Stimulated activated CD8-positive, alpha-beta memory T cell treated with anti-CD3 and anti-CD28 coated beads, Interleukin-15, amount 100 ng/mL, for 24 hours (primary cell): Measurements from ENCODE around the gene CD300H.
"Not testable (repeated sequence)": the region's sequence is repeated elsewhere in the genome, so short reads cannot be mapped to it uniquely, and the experiment has no call there.

Source experiments
- DNase-seq: peaks from one replicate; pipeline ENCODE4 v3.0.0-alpha.2; 2020; ENCODE audit warnings: low read depth

The CD300H gene

GRCh38 chr17:74584292-74585060, 17.2 kb upstream of the CD300H start:
- no peak for DNase-seq

- no peak for DNase-seq
Measured at GRCh38 chr17:74582633-74583032, 15.3 kb upstream of the CD300H start.

GRCh38 chr17:74579900-74580299, 12.6 kb upstream of the CD300H start:
- no peak for DNase-seq

GRCh38 chr17:74578979-74579378, 11.7 kb upstream of the CD300H start:
- no peak for DNase-seq

GRCh38 chr17:74574489-74575142, 7.3 kb upstream of the CD300H start:
- DNase-seq = no peak

- not testable (repeated sequence) for DNase-seq
Measured at GRCh38 chr17:74573635-74574034, 6.3 kb upstream of the CD300H start.

- no peak for DNase-seq
Measured at GRCh38 chr17:74573169-74573568, 5.9 kb upstream of the CD300H start.

- DNase-seq = no peak
Measured at GRCh38 chr17:74571621-74572270, 4.4 kb upstream of the CD300H start.

- no peak for DNase-seq
Measured at GRCh38 chr17:74569020-74570003, 2.0 kb upstream of the CD300H start.

- no peak for DNase-seq
Measured at GRCh38 chr17:74568106-74568873, 981 bp upstream of the CD300H start.

GRCh38 chr17:74566132-74566753, 1.1 kb downstream of the CD300H start:
- DNase-seq = no peak

- DNase-seq = no peak
Measured at GRCh38 chr17:74565126-74565525, 2.2 kb downstream of the CD300H start.

GRCh38 chr17:74563358-74563757, 4.0 kb downstream of the CD300H start:
- DNase-seq = no peak

- DNase-seq = no peak
Measured at GRCh38 chr17:74561586-74561985, 5.7 kb downstream of the CD300H start.

GRCh38 chr17:74558882-74559519, 8.3 kb downstream of the CD300H start:
- no peak for DNase-seq

- not testable (repeated sequence) for DNase-seq
Measured at GRCh38 chr17:74558402-74558801, 8.9 kb downstream of the CD300H start.

- DNase-seq = no peak
Measured at GRCh38 chr17:74555427-74555940, 11.8 kb downstream of the CD300H start.

- no peak for DNase-seq
Measured at GRCh38 chr17:74554909-74555308, 12.4 kb downstream of the CD300H start.

GRCh38 chr17:74552037-74552436, 15.3 kb downstream of the CD300H start:
- DNase-seq = no peak

- DNase-seq = no peak
Measured at GRCh38 chr17:74550602-74551001, 16.7 kb downstream of the CD300H start.
